Keratinocyte (primary cell): ENCODE results near the gene NOTUM.

ENCODE experiments used
- EZH2 ChIP-seq: IDR thresholded peaks from one replicate; pipeline ENCODE4 v1.6.1; 2012; ENCODE audit warnings: inconsistent platforms, mild to moderate bottlenecking, low read length, moderate library complexity
- TF ChIP-seq, protein P1 (sequence below), 3 experiments: IDR thresholded peaks in 1 of 3; conservative IDR thresholded peaks in 1 of 3; optimal IDR thresholded peaks in 1 of 3; 2 replicates in 2 of 3; 3 replicates in 1 of 3; pipeline versions ENCODE3 to v1.5.1; 2011; ENCODE audit warnings: low read length in 3 of 3, mild to moderate bottlenecking in 3 of 3, moderate library complexity in 2 of 3, control low read depth in 1 of 3, inconsistent platforms in 1 of 3; ENCODE audit not compliant: insufficient read depth in 2 of 3; ENCODE audit errors: extremely low read depth in 1 of 3

GRCh38 chr17:81918832-81919545, 42.0 kb downstream of the NOTUM start:
- TF ChIP-seq, protein P1, sequence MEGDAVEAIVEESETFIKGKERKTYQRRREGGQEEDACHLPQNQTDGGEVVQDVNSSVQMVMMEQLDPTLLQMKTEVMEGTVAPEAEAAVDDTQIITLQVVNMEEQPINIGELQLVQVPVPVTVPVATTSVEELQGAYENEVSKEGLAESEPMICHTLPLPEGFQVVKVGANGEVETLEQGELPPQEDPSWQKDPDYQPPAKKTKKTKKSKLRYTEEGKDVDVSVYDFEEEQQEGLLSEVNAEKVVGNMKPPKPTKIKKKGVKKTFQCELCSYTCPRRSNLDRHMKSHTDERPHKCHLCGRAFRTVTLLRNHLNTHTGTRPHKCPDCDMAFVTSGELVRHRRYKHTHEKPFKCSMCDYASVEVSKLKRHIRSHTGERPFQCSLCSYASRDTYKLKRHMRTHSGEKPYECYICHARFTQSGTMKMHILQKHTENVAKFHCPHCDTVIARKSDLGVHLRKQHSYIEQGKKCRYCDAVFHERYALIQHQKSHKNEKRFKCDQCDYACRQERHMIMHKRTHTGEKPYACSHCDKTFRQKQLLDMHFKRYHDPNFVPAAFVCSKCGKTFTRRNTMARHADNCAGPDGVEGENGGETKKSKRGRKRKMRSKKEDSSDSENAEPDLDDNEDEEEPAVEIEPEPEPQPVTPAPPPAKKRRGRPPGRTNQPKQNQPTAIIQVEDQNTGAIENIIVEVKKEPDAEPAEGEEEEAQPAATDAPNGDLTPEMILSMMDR (optimal IDR thresholded peaks at IDR 0.05 in 1 of 3, IDR thresholded peaks at IDR 0.05 in 1 of 3, conservative IDR thresholded peaks at IDR 0.05 in 1 of 3; ENCODE audit: extremely low read depth in 1 of 3, insufficient read depth in 2 of 3, low read length in 3 of 3) = no peak
- no peak for TF ChIP-seq EZH2
